Endothelial cell (in vitro differentiated cells): ENCODE measurements around the gene PRR22. TPM values are rescaled to one million over a fixed set of nuclear protein-coding genes. Genes with fewer than 3 reads are reported as not detected.
"Not testable (repeated sequence)": the region's sequence is repeated elsewhere in the genome, so short reads cannot be mapped to it uniquely, and the experiment has no call there.

Experiments used
- DNase-seq: peaks from one replicate; pipeline ENCODE4 v3.0.0; 2021; ENCODE audit warnings: low spot score
- H3K27ac Mint-ChIP-seq: one replicate; pipeline ENCODE4 v1.8.0; 2021; ENCODE audit warnings: mixed read lengths, inconsistent platforms; ENCODE audit not compliant: unreplicated experiment
- H3K27me3 Mint-ChIP-seq: one replicate; pipeline ENCODE4 v1.8.0; 2021; ENCODE audit warnings: mild to moderate bottlenecking, moderate library complexity, mixed read lengths, inconsistent platforms; ENCODE audit not compliant: unreplicated experiment
- H3K36me3 Mint-ChIP-seq: one replicate; pipeline ENCODE4 v1.8.0; 2021; ENCODE audit warnings: mild to moderate bottlenecking, low read depth, mixed read lengths, inconsistent platforms; ENCODE audit not compliant: unreplicated experiment
- H3K4me1 Mint-ChIP-seq: one replicate; pipeline ENCODE4 v1.8.0; 2021; ENCODE audit warnings: mild to moderate bottlenecking, mixed read lengths, inconsistent platforms; ENCODE audit not compliant: unreplicated experiment
- H3K4me3 Mint-ChIP-seq: one replicate; pipeline ENCODE4 v1.8.0; 2021; ENCODE audit warnings: mild to moderate bottlenecking, mixed read lengths, inconsistent platforms; ENCODE audit not compliant: unreplicated experiment
- H3K9me3 Mint-ChIP-seq: one replicate; pipeline ENCODE4 v1.8.0; 2021; ENCODE audit warnings: mixed read lengths, inconsistent platforms; ENCODE audit not compliant: unreplicated experiment
- total RNA-seq: library from RNA; stranded (reverse); fragmentation: NEBNext Ultra II Directional; extraction: Animal tissue kit (Norgen Biotek cat#: 25700); gene quantifications from one replicate; pipeline ENCODE4 v1.2.1, GENCODE V29; 2021; ENCODE audit not compliant: unreplicated experiment
- TF ChIP-seq, protein P1 (sequence below): fragments of 200-600 bp; sonication (generic); IDR thresholded peaks from one replicate; pipeline ENCODE4 v1.5.0; 2021; ENCODE audit warnings: antibody characterized with exemption; ENCODE audit not compliant: unreplicated experiment

PRR22 gene
- total RNA-seq, 1 donor from 2014 or later = 2.2 TPM

DNA sequence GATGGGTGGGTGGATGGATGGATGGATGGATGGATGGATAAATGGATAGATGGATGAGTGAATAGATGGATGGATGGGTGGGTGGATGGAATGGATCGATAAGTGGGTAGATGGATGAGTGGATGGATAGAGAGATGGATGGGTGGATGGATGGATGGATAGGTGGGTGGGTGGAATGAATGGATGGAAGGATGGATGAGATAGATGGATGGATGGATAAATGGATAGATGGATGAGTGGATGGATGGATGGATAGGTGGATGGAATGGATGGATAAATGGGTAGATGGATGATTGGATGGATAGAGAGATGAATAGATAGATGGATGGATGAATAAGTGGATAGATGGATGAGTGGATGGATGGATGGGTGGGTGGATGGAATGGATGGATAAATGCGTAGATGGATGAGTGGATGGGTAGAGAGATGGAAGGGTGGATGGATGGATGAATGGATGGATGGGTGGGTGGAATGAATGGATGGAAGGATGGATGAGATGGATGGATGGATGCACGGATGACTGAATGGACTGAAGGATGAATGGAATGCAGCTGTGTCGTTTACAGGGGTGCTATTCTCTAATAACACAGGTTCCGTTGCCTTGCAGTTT lies 21.8 kb downstream of the PRR22 start:
- no peak overlapping the region for H3K27ac Mint-ChIP-seq
- H3K4me1 Mint-ChIP-seq = no peaks in the 10 kb centered on the region
- H3K4me3 Mint-ChIP-seq = no peak overlapping the region
- no peaks in the 10 kb centered on the region for H3K9me3 Mint-ChIP-seq
- H3K27me3 Mint-ChIP-seq = peaks cover 10% of the 10 kb centered on the region
- no peak for DNase-seq
- no peaks in the 10 kb centered on the region for H3K36me3 Mint-ChIP-seq
- TF ChIP-seq, protein P1, sequence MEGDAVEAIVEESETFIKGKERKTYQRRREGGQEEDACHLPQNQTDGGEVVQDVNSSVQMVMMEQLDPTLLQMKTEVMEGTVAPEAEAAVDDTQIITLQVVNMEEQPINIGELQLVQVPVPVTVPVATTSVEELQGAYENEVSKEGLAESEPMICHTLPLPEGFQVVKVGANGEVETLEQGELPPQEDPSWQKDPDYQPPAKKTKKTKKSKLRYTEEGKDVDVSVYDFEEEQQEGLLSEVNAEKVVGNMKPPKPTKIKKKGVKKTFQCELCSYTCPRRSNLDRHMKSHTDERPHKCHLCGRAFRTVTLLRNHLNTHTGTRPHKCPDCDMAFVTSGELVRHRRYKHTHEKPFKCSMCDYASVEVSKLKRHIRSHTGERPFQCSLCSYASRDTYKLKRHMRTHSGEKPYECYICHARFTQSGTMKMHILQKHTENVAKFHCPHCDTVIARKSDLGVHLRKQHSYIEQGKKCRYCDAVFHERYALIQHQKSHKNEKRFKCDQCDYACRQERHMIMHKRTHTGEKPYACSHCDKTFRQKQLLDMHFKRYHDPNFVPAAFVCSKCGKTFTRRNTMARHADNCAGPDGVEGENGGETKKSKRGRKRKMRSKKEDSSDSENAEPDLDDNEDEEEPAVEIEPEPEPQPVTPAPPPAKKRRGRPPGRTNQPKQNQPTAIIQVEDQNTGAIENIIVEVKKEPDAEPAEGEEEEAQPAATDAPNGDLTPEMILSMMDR = no peak

DNA sequence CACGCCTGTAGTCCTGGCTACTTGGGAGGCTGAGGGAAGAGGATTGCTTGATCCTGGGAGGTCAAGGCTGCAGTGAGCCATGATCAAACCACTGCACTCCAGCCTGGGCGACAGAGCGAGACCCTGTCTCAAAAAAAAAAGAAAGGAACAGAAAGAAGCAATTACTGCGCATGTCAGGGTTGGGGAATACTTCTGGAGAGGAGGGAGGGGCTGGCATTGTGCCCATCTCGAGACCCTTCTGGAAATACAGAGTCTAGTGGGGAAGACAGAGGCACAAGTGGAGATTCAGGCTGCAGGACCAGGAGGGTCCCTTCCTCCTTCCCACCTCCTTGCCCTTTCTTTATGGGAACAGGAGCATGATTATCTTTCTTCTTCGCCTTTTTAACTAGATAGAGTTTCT lies 30.8 kb downstream of the PRR22 start:
- Mint-ChIP-seq H3K27me3 (peaks cover 5% of the 10 kb centered on the region), H3K4me3 (no peak overlapping the region), H3K4me1 (no peaks in the 10 kb centered on the region), H3K36me3 (no peaks in the 10 kb centered on the region), H3K27ac (no peak overlapping the region), H3K9me3 (no peaks in the 10 kb centered on the region)
- DNase-seq = no peak
- TF ChIP-seq, protein P1 = no peak

GRCh38 chr19:5751709-5752108 lies 32.8 kb downstream of the PRR22 start:
- H3K9me3 Mint-ChIP-seq = no peaks in the 10 kb centered on the region
- H3K27ac Mint-ChIP-seq = no peak overlapping the region
- no peak overlapping the region for H3K4me3 Mint-ChIP-seq
- H3K36me3 Mint-ChIP-seq = no peaks in the 10 kb centered on the region
- DNase-seq = no peak
- H3K27me3 Mint-ChIP-seq = peaks cover 5% of the 10 kb centered on the region
- no peaks in the 10 kb centered on the region for H3K4me1 Mint-ChIP-seq
- TF ChIP-seq, protein P1 = no peak

DNA sequence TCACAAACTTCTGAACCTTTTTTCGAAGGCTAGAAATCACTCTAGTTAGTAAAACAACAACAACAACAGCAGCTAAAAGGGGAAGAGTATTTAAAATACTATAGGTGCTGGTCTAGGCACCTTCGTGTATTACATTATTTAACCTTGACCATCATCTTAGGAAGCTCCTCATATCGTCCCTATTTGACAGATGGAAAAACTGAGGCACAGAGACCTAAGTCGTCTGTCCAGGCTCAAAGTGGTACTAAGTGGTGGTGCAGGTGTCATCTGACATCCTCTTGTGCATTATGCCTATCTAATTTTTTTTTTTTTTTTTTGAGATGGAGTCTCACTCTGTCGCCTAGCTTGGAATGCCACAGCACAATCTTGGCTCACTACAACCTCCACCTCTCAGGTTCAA lies 35.0 kb downstream of the PRR22 start:
- Mint-ChIP-seq H3K9me3 (no peaks in the 10 kb centered on the region), H3K27me3 (peaks cover 5% of the 10 kb centered on the region), H3K36me3 (no peaks in the 10 kb centered on the region), H3K27ac (no peak overlapping the region), H3K4me3 (no peak overlapping the region), H3K4me1 (no peaks in the 10 kb centered on the region)
- TF ChIP-seq, protein P1 = no peak
- DNase-seq = no peak

GRCh38 chr19:5748920-5749319 lies 35.6 kb downstream of the PRR22 start:
- H3K27ac Mint-ChIP-seq, H3K27me3 Mint-ChIP-seq, H3K9me3 Mint-ChIP-seq, H3K4me1 Mint-ChIP-seq, DNase-seq, H3K36me3 Mint-ChIP-seq, H3K4me3 Mint-ChIP-seq: not testable (repeated sequence)

- H3K27ac Mint-ChIP-seq, H3K27me3 Mint-ChIP-seq, H3K4me3 Mint-ChIP-seq, H3K36me3 Mint-ChIP-seq, H3K9me3 Mint-ChIP-seq, H3K4me1 Mint-ChIP-seq, DNase-seq: not testable (repeated sequence)
Measured at GRCh38 chr19:5744999-5745398, 39.5 kb downstream of the PRR22 start.
